BE2C (cell line): ENCODE measurements around the gene ATP7B.

ENCODE experiments used
- DNase-seq: peaks from one replicate; pipeline ENCODE4 v3.0.0-alpha.2; 2020
- H3K27me3 ChIP-seq: fragments of 250-450 bp; sonication (Bioruptor Pico); 2 replicates; pipeline ENCODE4 v1.5.1; 2020; ENCODE audit warnings: mild to moderate bottlenecking
- H3K36me3 ChIP-seq: fragments of 250-450 bp; sonication (Bioruptor Pico); 2 replicates; pipeline ENCODE4 v1.5.1; 2020; ENCODE audit warnings: mild to moderate bottlenecking
- H3K4me1 ChIP-seq: fragments of 250-450 bp; sonication (Bioruptor Pico); 2 replicates; pipeline ENCODE4 v1.5.1; 2020
- H3K4me3 ChIP-seq: 2 replicates; pipeline ENCODE4 v1.5.1; 2011; ENCODE audit warnings: low read depth, low read length
- H3K9me3 ChIP-seq: fragments of 250-450 bp; sonication (Bioruptor Pico); 2 replicates; pipeline ENCODE4 v1.5.1; 2020
- TF ChIP-seq, protein P1 (sequence below): IDR thresholded peaks from 2 replicates; pipeline ENCODE4 v1.5.1; 2012; ENCODE audit warnings: mild to moderate bottlenecking, low read depth, low read length

Gene ATP7B

DNA sequence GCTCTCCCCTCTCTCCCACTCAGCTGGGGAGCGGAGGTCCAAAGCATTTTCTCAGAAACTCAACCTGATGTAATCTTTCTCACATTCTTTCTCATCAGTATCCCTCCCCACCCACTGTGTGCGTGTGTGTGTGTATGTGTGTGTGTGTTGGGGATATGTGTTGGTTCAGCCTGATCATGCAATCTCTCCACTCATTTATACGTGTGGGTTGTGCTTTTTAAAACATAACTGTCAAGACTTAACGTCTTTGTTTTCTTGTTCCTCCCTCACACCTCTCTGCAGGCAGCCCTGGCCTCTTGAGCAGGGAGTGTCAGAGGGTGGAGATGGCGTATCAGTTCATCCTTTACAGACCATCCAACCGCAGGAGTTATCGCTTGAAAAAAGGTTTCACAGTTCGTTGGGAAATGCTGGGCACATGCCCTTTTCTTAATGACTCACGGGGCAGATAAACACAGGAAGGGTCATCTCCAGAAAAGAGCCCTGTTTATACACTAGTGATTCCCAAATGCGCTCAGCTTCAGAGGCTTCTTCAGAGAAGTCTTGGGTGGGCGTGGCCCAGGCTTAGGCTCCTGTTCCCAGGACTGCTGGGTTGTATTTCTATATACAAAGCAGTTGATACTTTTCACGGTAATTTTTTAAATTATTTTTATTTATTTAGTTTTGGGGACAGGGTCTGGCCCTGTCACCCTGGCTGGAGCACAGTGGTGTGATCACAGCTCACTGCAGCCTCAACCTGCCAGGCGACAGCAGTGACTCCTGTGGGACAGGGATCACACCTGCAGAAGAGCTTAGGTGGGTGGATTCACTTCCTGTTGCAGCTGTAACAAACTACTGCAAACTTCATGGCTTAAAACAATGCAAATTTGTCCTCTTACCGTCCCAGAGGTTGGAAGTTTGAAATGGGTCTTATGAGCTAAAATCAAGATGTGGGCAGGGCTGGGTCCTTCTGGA, 89.2 kb downstream of the ATP7B start:
- no peaks in the 10 kb centered on the region for H3K4me1 ChIP-seq
- no peak for DNase-seq

DNA sequence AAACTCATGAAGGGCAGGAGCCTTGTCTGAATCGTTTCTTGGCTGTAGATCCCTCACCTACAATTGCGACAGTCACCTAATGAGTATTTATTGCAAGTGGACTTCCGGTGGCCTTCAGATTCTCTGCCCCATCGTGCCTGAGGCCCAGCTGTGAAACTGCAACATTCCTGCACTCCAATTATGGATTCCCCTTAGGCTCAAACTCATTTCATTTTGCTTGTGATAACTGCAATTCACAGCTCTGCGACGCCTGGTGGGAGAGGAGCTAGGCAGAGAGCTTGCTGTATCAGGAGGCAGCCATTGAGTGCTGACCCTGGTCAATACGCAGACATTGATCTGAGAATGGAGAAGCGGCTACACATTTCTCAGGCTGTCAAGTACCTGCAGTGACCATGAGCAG, 90.5 kb downstream of the ATP7B start:
- H3K36me3 ChIP-seq: no peaks in the 10 kb centered on the region
- no peaks in the 10 kb centered on the region for H3K9me3 ChIP-seq
- TF ChIP-seq, protein P1, sequence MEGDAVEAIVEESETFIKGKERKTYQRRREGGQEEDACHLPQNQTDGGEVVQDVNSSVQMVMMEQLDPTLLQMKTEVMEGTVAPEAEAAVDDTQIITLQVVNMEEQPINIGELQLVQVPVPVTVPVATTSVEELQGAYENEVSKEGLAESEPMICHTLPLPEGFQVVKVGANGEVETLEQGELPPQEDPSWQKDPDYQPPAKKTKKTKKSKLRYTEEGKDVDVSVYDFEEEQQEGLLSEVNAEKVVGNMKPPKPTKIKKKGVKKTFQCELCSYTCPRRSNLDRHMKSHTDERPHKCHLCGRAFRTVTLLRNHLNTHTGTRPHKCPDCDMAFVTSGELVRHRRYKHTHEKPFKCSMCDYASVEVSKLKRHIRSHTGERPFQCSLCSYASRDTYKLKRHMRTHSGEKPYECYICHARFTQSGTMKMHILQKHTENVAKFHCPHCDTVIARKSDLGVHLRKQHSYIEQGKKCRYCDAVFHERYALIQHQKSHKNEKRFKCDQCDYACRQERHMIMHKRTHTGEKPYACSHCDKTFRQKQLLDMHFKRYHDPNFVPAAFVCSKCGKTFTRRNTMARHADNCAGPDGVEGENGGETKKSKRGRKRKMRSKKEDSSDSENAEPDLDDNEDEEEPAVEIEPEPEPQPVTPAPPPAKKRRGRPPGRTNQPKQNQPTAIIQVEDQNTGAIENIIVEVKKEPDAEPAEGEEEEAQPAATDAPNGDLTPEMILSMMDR: no peak
- no peaks in the 10 kb centered on the region for H3K27me3 ChIP-seq
- no peaks in the 10 kb centered on the region for H3K4me1 ChIP-seq
- no peak overlapping the region for H3K4me3 ChIP-seq
- DNase-seq: no peak

More for the DNA sequence above, 89.2 kb downstream of the ATP7B start:
- TF ChIP-seq, protein P1: no peak
- H3K27me3 ChIP-seq: no peaks in the 10 kb centered on the region
- no peaks in the 10 kb centered on the region for H3K9me3 ChIP-seq
- no peaks in the 10 kb centered on the region for H3K36me3 ChIP-seq
- H3K4me3 ChIP-seq: no peak overlapping the region

DNA sequence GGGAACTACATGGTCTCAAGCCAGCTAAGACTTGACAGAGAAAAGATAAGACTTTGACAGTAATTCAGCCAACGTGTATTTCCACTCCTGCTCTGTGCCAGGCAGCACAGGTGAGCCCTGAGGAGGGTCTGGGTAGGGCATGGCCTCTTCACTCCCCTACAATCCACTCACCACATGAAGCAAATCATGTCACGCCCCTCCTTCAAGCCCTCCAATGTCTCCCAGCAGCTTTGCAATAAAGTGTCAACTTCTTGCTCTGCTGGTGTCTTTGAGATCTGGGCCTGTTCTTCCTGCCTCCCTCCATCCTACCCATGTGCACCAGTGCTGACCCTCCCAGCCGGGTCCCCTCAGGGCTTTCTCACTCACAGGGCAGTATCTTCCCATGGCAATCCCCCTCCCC, 91.0 kb downstream of the ATP7B start:
- Histone ChIP-seq H3K36me3 (no peaks in the 10 kb centered on the region), H3K27me3 (no peaks in the 10 kb centered on the region)
- no peak for DNase-seq

DNA sequence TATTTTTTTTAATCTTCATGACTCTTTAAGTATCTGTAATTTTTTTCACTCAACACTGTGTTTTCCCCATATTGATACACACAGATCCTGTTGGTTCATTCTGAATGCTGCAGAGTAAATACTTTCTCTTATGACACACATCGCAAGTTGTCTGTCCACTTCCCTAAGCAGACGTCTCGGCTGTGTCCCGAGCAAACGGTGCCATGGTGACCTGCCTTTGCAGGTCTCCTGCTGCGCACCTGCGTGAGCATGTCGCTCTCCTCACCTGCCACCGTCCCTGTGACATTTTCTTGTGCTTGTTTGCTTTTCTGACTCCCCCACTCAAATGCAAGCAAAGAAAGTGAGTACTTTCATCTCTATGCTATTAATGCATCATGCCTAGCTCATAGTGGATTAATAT, 91.7 kb downstream of the ATP7B start:
- DNase-seq: no peak
- Histone ChIP-seq H3K4me1 (no peaks in the 10 kb centered on the region), H3K9me3 (no peaks in the 10 kb centered on the region), H3K27me3 (no peaks in the 10 kb centered on the region), H3K4me3 (no peak overlapping the region), H3K36me3 (no peaks in the 10 kb centered on the region)
- TF ChIP-seq, protein P1: no peak

More for the DNA sequence above, 91.0 kb downstream of the ATP7B start:
- TF ChIP-seq, protein P1: no peak
- Histone ChIP-seq H3K4me3 (no peak overlapping the region), H3K9me3 (no peaks in the 10 kb centered on the region), H3K4me1 (no peaks in the 10 kb centered on the region)

DNA sequence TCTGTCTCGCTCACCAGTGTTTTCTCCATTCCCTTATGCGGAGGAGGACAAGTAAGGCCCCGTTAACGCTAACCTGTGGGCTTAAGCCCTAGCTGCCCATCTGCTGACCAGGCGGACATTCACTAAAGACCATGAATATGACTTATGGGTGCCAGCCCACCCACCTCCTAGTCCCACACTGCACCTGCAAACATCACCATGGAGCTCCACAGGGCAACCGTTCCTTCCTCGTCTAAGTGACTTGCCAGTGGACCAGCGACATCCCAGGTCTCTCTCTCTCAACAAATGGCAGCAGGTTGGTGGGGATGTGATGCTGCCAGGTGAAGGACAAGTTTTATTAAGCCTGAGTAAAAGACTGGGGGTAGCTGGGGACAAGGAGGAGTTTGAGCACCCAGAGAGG, 94.3 kb downstream of the ATP7B start:
- Histone ChIP-seq H3K4me3 (no peak overlapping the region), H3K27me3 (no peaks in the 10 kb centered on the region), H3K36me3 (no peaks in the 10 kb centered on the region), H3K4me1 (no peaks in the 10 kb centered on the region), H3K9me3 (no peaks in the 10 kb centered on the region)
- TF ChIP-seq, protein P1: no peak
- DNase-seq: no peak
